GM12878 (cell line): ENCODE measurements around the gene WWP2. TPM values are rescaled to one million over a fixed set of nuclear protein-coding genes. Genes with fewer than 3 reads are reported as not detected.

Experiments
- ATAC-seq: fragments of 200-7000 bp; cut with Tn5 transposase; 3 replicates; pipeline ENCODE4 v1.9.1; 2020; ENCODE audit warnings: mild to moderate bottlenecking, moderate library complexity
- BruUV-seq: library from RNA; stranded (reverse); fragments of 400-500 nt; replicated peaks from 2 replicates; lab custom pipeline; 2021; lab: Mats Ljungman, UMichigan
- CTCF ChIA-PET: fragments of 300-600 bp; sonication (Branson Sonifier 250); formaldehyde crosslinking; extraction: SDS; loops from one replicate; lab custom pipeline; 2021; ENCODE audit warnings: inconsistent platforms; lab: Yijun Ruan, JAX
- POLR2A ChIA-PET: fragments of 350-600 bp; formaldehyde crosslinking; extraction: SDS; loops from one replicate; lab custom pipeline; 2021; ENCODE audit warnings: inconsistent platforms; lab: Charles Lee
- RAD21 ChIA-PET: fragments of 300-600 bp; sonication (Branson Sonifier 250); formaldehyde crosslinking; loops from one replicate; lab custom pipeline; 2023; ENCODE audit warnings: antibody characterized with exemption; ENCODE audit not compliant: unreplicated experiment; lab: Charles Lee
- SMC1A ChIA-PET: fragments of 300-600 bp; sonication (Branson Sonifier 250); formaldehyde crosslinking; loops from one replicate; lab custom pipeline; 2023; ENCODE audit not compliant: unreplicated experiment, uncharacterized antibody; lab: Charles Lee
- DNase-seq: peaks from one replicate; pipeline ENCODE4 v3.0.0-alpha.2; 2011; ENCODE audit warnings: low read depth, low spot score
- FAIRE-seq: peaks from 3 replicates; lab custom pipeline; 2011; peaks lifted over from hg19 to GRCh38; lab: Jason Lieb, UNC
- H2AFZ ChIP-seq: 2 replicates; pipeline ENCODE4 v1.6.0; 2011; ENCODE audit warnings: low read depth, low read length, control low read depth; ENCODE audit not compliant: control insufficient read depth
- H3K27ac ChIP-seq: 2 replicates; pipeline ENCODE4 v1.5.1; 2011; ENCODE audit warnings: control low read depth; ENCODE audit not compliant: control insufficient read depth, insufficient read depth
- H3K27me3 ChIP-seq, 2 experiments: replicated peaks in 1 of 2; 2 replicates each; pipeline versions ENCODE4 v1.6.0 to v1.6.1; 2011; ENCODE audit warnings: low read length in 1 of 2; ENCODE audit not compliant: control insufficient read depth in 2 of 2, insufficient read depth in 2 of 2
- H3K36me3 ChIP-seq, 2 experiments: 2 replicates each; pipeline ENCODE4 v1.5.1; 2011; ENCODE audit warnings: low read length in 1 of 2; ENCODE audit not compliant: control insufficient read depth in 2 of 2, insufficient read depth in 2 of 2
- H3K4me1 ChIP-seq: 2 replicates; pipeline ENCODE4 v1.6.1; 2011; ENCODE audit warnings: mild to moderate bottlenecking, low read length, moderate library complexity, mixed read lengths; ENCODE audit not compliant: control insufficient read depth, insufficient read depth
- H3K4me2 ChIP-seq: 2 replicates; pipeline ENCODE4 v1.6.0; 2011; ENCODE audit warnings: control low read depth; ENCODE audit not compliant: control insufficient read depth, insufficient read depth
- H3K4me3 ChIP-seq: fragments of 200-600 bp; sonication (generic); 2 replicates; pipeline ENCODE4 v1.5.1; 2016
- H3K79me2 ChIP-seq: 2 replicates; pipeline ENCODE4 v1.6.0; 2011; ENCODE audit warnings: low read length; ENCODE audit not compliant: control insufficient read depth, insufficient read depth
- H3K9ac ChIP-seq: 2 replicates; pipeline ENCODE4 v1.8.0; 2011; ENCODE audit warnings: low read length, control low read depth, mixed read lengths; ENCODE audit not compliant: control insufficient read depth, insufficient read depth
- H3K9me3 ChIP-seq: replicated peaks from 3 replicates; pipeline ENCODE4 v1.5.1; 2011; ENCODE audit warnings: mild to moderate bottlenecking, low read length; ENCODE audit not compliant: control insufficient read depth, insufficient read depth
- H4K20me1 ChIP-seq: 2 replicates; pipeline ENCODE4 v1.6.0; 2011; ENCODE audit not compliant: control insufficient read depth, insufficient read depth
- CHD1 ChIP-seq: IDR thresholded peaks from 2 replicates; pipeline ENCODE4 v1.6.1; 2012; ENCODE audit warnings: low read depth, low read length, improper control_type of control experiment
- NFXL1 ChIP-seq: fragments of 450-650 bp; IDR thresholded peaks from 2 replicates; pipeline ENCODE4 v1.6.1; 2017; ENCODE audit warnings: antibody characterized with exemption, mild to moderate bottlenecking, borderline replicate concordance
- NR2C2 ChIP-seq: IDR thresholded peaks from 2 replicates; pipeline ENCODE4 v1.6.1; 2011; ENCODE audit warnings: borderline replicate concordance, low read depth; ENCODE audit not compliant: control insufficient read depth, insufficient read length
- RB1 ChIP-seq: fragments of 450-650 bp; formaldehyde crosslinking; IDR thresholded peaks from 2 replicates; pipeline ENCODE4 v1.6.1; 2017; ENCODE audit warnings: mild to moderate bottlenecking, borderline replicate concordance
- RELB ChIP-seq: fragments of 450-650 bp; IDR thresholded peaks from 2 replicates; pipeline ENCODE4 v1.6.1; 2017; ENCODE audit warnings: low read depth, mild to moderate bottlenecking, moderate library complexity
- SMAD5 ChIP-seq: IDR thresholded peaks from 2 replicates; pipeline ENCODE4 v1.6.1; 2016; ENCODE audit warnings: antibody characterized with exemption, low read depth
- ZNF24 ChIP-seq: fragments of 450-650 bp; IDR thresholded peaks from 2 replicates; pipeline ENCODE4 v1.6.1; 2017; ENCODE audit warnings: antibody characterized with exemption, mild to moderate bottlenecking
- WGBS: methylation state at CpG from one replicate; pipeline ENCODE4 v1.1.6; 2016; ENCODE audit warnings: low lambda C conversion rate; ENCODE audit not compliant: insufficient replicate concordance, insufficient coverage; ENCODE audit errors: missing lambda C conversion rate; 5-methylcytosine and 5-hydroxymethylcytosine counted together
- in situ Hi-C: fragments of 300-500 bp; cut with MboI; formaldehyde crosslinking; loops from 9 replicates; pipeline ENCODE4 v1.14.3; 2018; ENCODE audit warnings: mixed read lengths
- intact Hi-C: fragments of 100-400 bp; cut with micrococcal nuclease; formaldehyde crosslinking; loops from one replicate; pipeline ENCODE4 v1.14.2; 2022; ENCODE audit not compliant: unreplicated experiment
- polyA plus RNA-seq, 11 experiments: library from polyadenylated mRNA; depleted of rRNA in 4 of 11; unstranded in 6 of 11; stranded (reverse) in 5 of 11; fragments of >200 nt; fragmentation: Nextera tagmentation in 4 of 11; fragmentation: Illumina TruSeq in 1 of 11; extraction: Ambion mirVana in 4 of 11; extraction: Trizol in 1 of 11; gene quantifications; 1 replicate in 1 of 11; 2 replicates in 10 of 11; pipeline versions ENCODE4 v1.2.1 to v1.2.3, GENCODE V29; 2011 to 2016; ENCODE audit warnings: inconsistent platforms in 2 of 11, missing spikeins in 2 of 11, low read depth in 1 of 11
- total RNA-seq, 4 experiments: library from RNA; depleted of rRNA in 3 of 4; stranded (reverse); fragments of >200 nt in 3 of 4; fragmentation: Illumina TruSeq in 1 of 4; extraction: Trizol in 1 of 4; gene quantifications; 2 replicates each; pipeline versions ENCODE4 v1.2.1 to v1.2.3, GENCODE V29; 2013 to 2021

WWP2 gene
- total and polyA plus RNA-seq, 10 of the 15 experiments (the other 5 are each of a cell fraction or from before 2014, with no cell fraction given) = 2.8 to 47.0 (median 23.8) TPM

- DNase-seq = no peak
Observed at GRCh38 chr16:69941251-69942098, 179.3 kb downstream of the WWP2 start.

More at GRCh38 chr16:69941251-69942098, 179.3 kb downstream of the WWP2 start:
- intact Hi-C loops = no loop called here
- in situ Hi-C loops = no loop called here
- ChIA-PET SMC1A (no interaction called here), CTCF (no interaction called here), RAD21 (no interaction called here), POLR2A (no interaction called here)
- BruUV-seq = no TSS peak
- H3K27me3 ChIP-seq = no peaks in the 10 kb centered on the region
- no peak overlapping the region for H3K4me3 ChIP-seq
- no peak overlapping the region for H3K27ac ChIP-seq
- H4K20me1 ChIP-seq = no peaks in the 10 kb centered on the region
- H2AFZ ChIP-seq = no peak overlapping the region
- no peak overlapping the region for H3K9ac ChIP-seq
- H3K4me2 ChIP-seq = no peak overlapping the region
- peaks cover 2 to 8% of the 10 kb centered on the region in 2 experiments; a peak in 3 of 4 replicates for H3K36me3 ChIP-seq
- no peaks in the 10 kb centered on the region for H3K4me1 ChIP-seq
- TF ChIP-seq ZNF24 (no peak), NFXL1 (no peak), RELB (no peak), SMAD5 (no peak), NR2C2 (no peak), RB1 (no peak), CHD1 (no peak)
- 93% methylated on average over 28 of the region's 28 CpGs for WGBS
- FAIRE-seq = no peak
- no peaks in the 10 kb centered on the region for H3K79me2 ChIP-seq
- no peaks in the 10 kb centered on the region for H3K9me3 ChIP-seq
- ATAC-seq = no peak
